Kidney (tissue), 14 donors: ENCODE data around the gene HIPK2. TPM values are rescaled to one million over a fixed set of nuclear protein-coding genes. Genes with fewer than 3 reads are reported as not detected.

ENCODE experiments used
- DNase-seq, 5 donors: peaks; one replicate each; pipeline ENCODE4 v3.0.0-alpha.2; 2013 to 2020
- FAIRE-seq: peaks from 2 replicates; lab custom pipeline; 2012; peaks lifted over from hg19 to GRCh38; lab: Jason Lieb, UNC
- H3K27ac ChIP-seq, 2 donors: one replicate each; pipeline ENCODE4 v1.7.0; 2013; ENCODE audit warnings: low read depth in 2 of 2, low read length in 2 of 2, inconsistent platforms in 1 of 2
- H3K27me3 ChIP-seq: one replicate; pipeline ENCODE4 v1.7.1; 2013; ENCODE audit warnings: low read length, inconsistent platforms; ENCODE audit not compliant: control insufficient read depth, insufficient read depth
- H3K36me3 ChIP-seq, 3 donors: one replicate each; pipeline versions ENCODE4 v1.7.0 to v1.7.1; 2013; ENCODE audit warnings: low read length in 3 of 3, control low read depth in 1 of 3, inconsistent platforms in 1 of 3; ENCODE audit not compliant: insufficient read depth in 3 of 3, control insufficient read depth in 2 of 3
- H3K4me1 ChIP-seq, 3 donors: one replicate each; pipeline versions ENCODE4 v1.7.0 to v1.7.1; 2013; ENCODE audit warnings: low read length in 3 of 3, inconsistent platforms in 1 of 3, low read depth in 1 of 3; ENCODE audit not compliant: control insufficient read depth in 2 of 3, insufficient read depth in 2 of 3
- H3K4me3 ChIP-seq, 3 donors: one replicate each; pipeline versions ENCODE4 v1.7.0 to v1.8.1; 2013; ENCODE audit warnings: low read length in 3 of 3, control low read depth in 1 of 3, inconsistent platforms in 1 of 3
- H3K9ac ChIP-seq, 3 donors: one replicate each; pipeline versions ENCODE4 v1.7.0 to v1.7.1; 2013; ENCODE audit warnings: low read length in 3 of 3, control low read depth in 1 of 3, inconsistent platforms in 1 of 3
- H3K9me3 ChIP-seq, 3 donors: one replicate each; pipeline versions ENCODE4 v1.7.0 to v1.7.1; 2013; ENCODE audit warnings: low read length in 3 of 3, control low read depth in 1 of 3, inconsistent platforms in 1 of 3; ENCODE audit not compliant: control insufficient read depth in 2 of 3, insufficient read depth in 1 of 3
- CTCF ChIP-seq: IDR thresholded peaks from 3 replicates; pipeline ENCODE4 v1.5.1; 2012; ENCODE audit warnings: mild to moderate bottlenecking, moderate library complexity, borderline replicate concordance; ENCODE audit not compliant: insufficient read depth; ENCODE audit errors: extremely low read depth
- intact Hi-C: fragments of 100-400 bp; cut with DNase I; formaldehyde crosslinking; loops from one replicate; pipeline ENCODE4 v1.11.1; 2022
- polyA plus RNA-seq: library from polyadenylated mRNA; stranded (reverse); fragments of 350-450 nt; fragmentation: Illumina TruSeq; extraction: RNeasy Lipid Tissue Mini Kit (QIAGEN cat#74804); gene quantifications from one replicate; pipeline ENCODE4 v1.2.3, GENCODE V29; 2014; ENCODE audit warnings: low read depth, low replicate concordance; ENCODE audit not compliant: insufficient read depth
- total RNA-seq: library from RNA; stranded (reverse); fragmentation: NEBNext Ultra II Directional; extraction: Animal tissue kit (Norgen Biotek cat#: 25700); gene quantifications from one replicate; pipeline ENCODE4 v1.2.1, GENCODE V29; 2021
- donor health status: control.
- donor health status: control.
- donor health status: control.
- donor health status: control.
- donor health status: control.
- donor health status: DM: yes; HTN: yes; CAD: no.
- donor health status: Normal renal cell carcinoma (clear cell type).

Gene HIPK2
- total and polyA plus RNA-seq, 2 donors from 2014 or later = 9.6 to 153 TPM

DNA sequence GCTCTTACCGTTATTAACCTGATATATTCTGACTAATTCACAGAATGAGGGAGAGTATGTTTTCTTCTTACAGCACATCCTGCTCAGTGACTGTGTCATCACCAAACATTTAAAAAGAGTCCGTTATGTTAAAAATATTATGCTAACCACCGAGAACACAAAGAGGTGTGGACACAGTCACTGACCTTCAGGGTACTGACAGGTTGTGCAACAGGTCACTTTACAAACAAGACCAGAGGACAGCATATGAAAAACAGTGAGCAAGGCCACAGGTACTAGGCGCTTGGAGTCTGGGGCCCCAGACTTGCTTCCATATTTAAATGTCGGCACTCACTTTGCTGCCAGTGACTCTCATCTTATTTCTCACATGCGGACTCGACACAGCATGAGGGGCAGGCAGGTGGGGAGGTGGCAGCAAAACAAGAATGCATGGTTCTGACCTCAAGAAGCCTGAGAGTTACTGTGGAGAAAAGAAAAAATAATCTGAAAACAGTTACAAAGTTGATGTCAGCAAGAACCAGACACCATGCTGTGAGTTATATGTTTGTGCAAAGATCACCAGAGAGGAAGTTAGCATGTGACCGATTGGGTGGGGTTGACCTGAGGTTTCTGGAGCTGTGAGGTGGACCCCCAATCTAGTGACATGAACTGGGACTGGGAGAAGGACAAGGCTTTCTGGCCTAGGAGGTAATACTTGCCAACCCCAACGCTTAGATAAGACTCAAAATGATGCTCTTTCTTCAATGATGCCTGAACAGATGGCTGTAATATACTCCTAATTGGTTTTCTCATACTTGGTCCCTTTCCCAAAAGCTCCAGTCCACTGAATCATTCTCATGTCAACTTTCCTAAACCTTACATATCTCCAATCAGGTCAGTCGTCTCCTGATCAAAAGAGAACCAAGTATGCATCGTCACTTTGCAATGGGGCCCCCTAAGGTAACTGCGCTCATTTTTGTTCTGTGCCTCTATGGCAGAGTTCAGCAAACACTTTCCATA lies 102.4 kb downstream of the HIPK2 start:
- H3K27ac ChIP-seq = peak overlapping the region in 1 of 2 donors; percentile 27
- H3K27me3 ChIP-seq = no peaks in the 10 kb centered on the region
- intact Hi-C loops = no loop called here
- H3K9me3 ChIP-seq = no peaks in the 10 kb centered on the region
- no peak overlapping the region for H3K4me3 ChIP-seq
- H3K4me1 ChIP-seq = peaks cover 0 to 48% (median 19%) of the 10 kb centered on the region in 3 donors
- H3K9ac ChIP-seq = no peak overlapping the region
- TF ChIP-seq CTCF = no peak
- no peak for FAIRE-seq
- no peak for DNase-seq
- no peaks in the 10 kb centered on the region for H3K36me3 ChIP-seq

GRCh38 chr7:139674752-139675126 lies 103.1 kb downstream of the HIPK2 start:
- intact Hi-C loops = no loop called here
- Histone ChIP-seq H3K4me3 (no peak overlapping the region), H3K4me1 (peaks cover 0 to 42% (median 14%) of the 10 kb centered on the region in 3 donors), H3K27me3 (no peaks in the 10 kb centered on the region), H3K36me3 (no peaks in the 10 kb centered on the region), H3K27ac (no peak overlapping the region), H3K9ac (no peak overlapping the region), H3K9me3 (no peaks in the 10 kb centered on the region)
- DNase-seq (no peak), FAIRE-seq (no peak)
- no peak for TF ChIP-seq CTCF

DNA sequence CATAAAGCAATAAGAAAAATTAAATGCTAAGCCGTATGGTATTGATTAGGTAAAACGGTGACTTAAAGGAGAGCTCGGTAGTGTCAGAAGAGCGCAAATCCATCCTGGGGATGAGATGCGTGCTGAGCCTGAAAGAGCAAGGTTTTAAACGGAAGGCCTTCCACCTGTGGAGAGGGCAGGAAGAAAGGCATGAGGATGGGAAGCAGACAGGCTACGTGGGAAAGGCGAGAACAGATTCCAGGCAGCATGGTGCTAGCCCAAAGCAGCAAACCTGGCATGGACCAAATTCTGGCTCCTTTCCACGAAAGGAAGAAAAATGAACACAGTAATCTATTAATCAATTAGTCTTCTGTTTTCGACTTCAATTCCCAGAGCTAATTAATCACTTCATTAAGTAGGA lies 103.5 kb downstream of the HIPK2 start:
- no peak for DNase-seq
- peaks cover 0 to 38% (median 13%) of the 10 kb centered on the region in 3 donors for H3K4me1 ChIP-seq
- H3K9me3 ChIP-seq = no peaks in the 10 kb centered on the region
- H3K27ac ChIP-seq = no peak overlapping the region
- H3K9ac ChIP-seq = no peak overlapping the region
- no peaks in the 10 kb centered on the region for H3K36me3 ChIP-seq
- no peaks in the 10 kb centered on the region for H3K27me3 ChIP-seq
- no peak for TF ChIP-seq CTCF
- intact Hi-C loops = no loop called here
- H3K4me3 ChIP-seq = no peak overlapping the region
- no peak for FAIRE-seq
